NOMO-1 treated with dmso at 0.1 percent for 144 hours (cell line): ENCODE results near the gene GRIK4.
"Not testable (repeated sequence)": the region's sequence is repeated elsewhere in the genome, so short reads cannot be mapped to it uniquely, and the experiment has no call there.

ENCODE experiments used
- DNase-seq: peaks from one replicate; lab custom pipeline; 2025; ENCODE audit not compliant: unreplicated experiment; lab: John Stamatoyannopoulos, UW

GRIK4 gene

GRCh38 chr11:120511116-120511819, at the start of gene GRIK4:
Gene GRIK4 (plus strand): TSS chr11:120511748. CDS start chr11:120660319, 148,571 bp downstream.
- DNase-seq: peak; percentile 39

- no peak for DNase-seq
These were observed 48.7 kb upstream of the GRIK4 start for GRCh38 chr11:120462825-120463224.

GRCh38 chr11:120465921-120466534, 45.5 kb upstream of the GRIK4 start:
- DNase-seq: no peak

GRCh38 chr11:120467627-120468026, 43.9 kb upstream of the GRIK4 start:
- DNase-seq: no peak

GRCh38 chr11:120471131-120471530, 40.4 kb upstream of the GRIK4 start:
- no peak for DNase-seq

GRCh38 chr11:120471994-120472393, 39.6 kb upstream of the GRIK4 start:
- no peak for DNase-seq

- DNase-seq: no peak
These were observed 38.0 kb upstream of the GRIK4 start for GRCh38 chr11:120473503-120473902.

GRCh38 chr11:120482149-120482548, 29.4 kb upstream of the GRIK4 start:
- no peak for DNase-seq

GRCh38 chr11:120484722-120485121, 26.8 kb upstream of the GRIK4 start:
- DNase-seq: no peak

GRCh38 chr11:120486138-120486537, 25.4 kb upstream of the GRIK4 start:
- DNase-seq: no peak

- no peak for DNase-seq
These were observed 21.7 kb upstream of the GRIK4 start for GRCh38 chr11:120489799-120490198.

- DNase-seq: no peak
These were observed 19.1 kb upstream of the GRIK4 start for GRCh38 chr11:120492486-120492885.

- DNase-seq: no peak
These were observed 17.0 kb upstream of the GRIK4 start for GRCh38 chr11:120494595-120494994.

GRCh38 chr11:120499088-120499487, 12.5 kb upstream of the GRIK4 start:
- no peak for DNase-seq

GRCh38 chr11:120499859-120500258, 11.7 kb upstream of the GRIK4 start:
- DNase-seq: no peak

- DNase-seq: no peak
These were observed 11.0 kb upstream of the GRIK4 start for GRCh38 chr11:120500414-120501071.

- no peak for DNase-seq
These were observed 10.1 kb upstream of the GRIK4 start for GRCh38 chr11:120501440-120501839.

GRCh38 chr11:120501976-120502755, 9.4 kb upstream of the GRIK4 start:
- no peak for DNase-seq

- DNase-seq: not testable (repeated sequence)
These were observed 8.0 kb upstream of the GRIK4 start for GRCh38 chr11:120503529-120503928.

- no peak for DNase-seq
These were observed 5.6 kb upstream of the GRIK4 start for GRCh38 chr11:120505801-120506425.
